Forelimb muscle (tissue), 1 donor: ENCODE data around the gene SCN4A. TPM values are rescaled to one million over a fixed set of nuclear protein-coding genes. Genes with fewer than 3 reads are reported as not detected.

Experiments
- DNase-seq: peaks from one replicate; pipeline ENCODE4 v3.0.0-alpha.2; 2013; ENCODE audit warnings: low read depth
- polyA plus RNA-seq: library from polyadenylated mRNA; unstranded; fragments of 120-200 nt; gene quantifications from one replicate; pipeline ENCODE4 v1.2.1, GENCODE V29; 2013; ENCODE audit not compliant: insufficient read length

SCN4A gene
- polyA plus RNA-seq, 1 donor = 50.1 TPM

GRCh38 chr17:64001763-64002529 is 29.2 kb upstream of the SCN4A start:
- DNase-seq = no peak

GRCh38 chr17:64001091-64001579 is 28.4 kb upstream of the SCN4A start:
- no peak for DNase-seq

- DNase-seq = no peak
Measured at GRCh38 chr17:63999680-64000531, 27.2 kb upstream of the SCN4A start.

- no peak for DNase-seq
Measured at GRCh38 chr17:63998721-63999679, 26.3 kb upstream of the SCN4A start.

- DNase-seq = no peak
Measured at GRCh38 chr17:63998050-63998720, 25.5 kb upstream of the SCN4A start, which contains the start of gene PRR29. Gene PRR29 (plus strand): TSS chr17:63998351. CDS start chr17:63998365, 14 bp downstream.

GRCh38 chr17:63997341-63998048 is 24.8 kb upstream of the SCN4A start:
- DNase-seq = no peak

GRCh38 chr17:63996430-63997182 is 23.9 kb upstream of the SCN4A start:
- no peak for DNase-seq

- no peak for DNase-seq
Measured at GRCh38 chr17:63995626-63996025, 22.9 kb upstream of the SCN4A start.

- DNase-seq = no peak
Measured at GRCh38 chr17:63993368-63993985, 20.8 kb upstream of the SCN4A start.

GRCh38 chr17:63991611-63992010 is 18.9 kb upstream of the SCN4A start:
- DNase-seq = no peak

GRCh38 chr17:63989622-63990345 is 17.1 kb upstream of the SCN4A start:
- no peak for DNase-seq

GRCh38 chr17:63988741-63989621 is 16.3 kb upstream of the SCN4A start:
- DNase-seq = no peak

GRCh38 chr17:63988127-63988478 is 15.4 kb upstream of the SCN4A start:
- DNase-seq = no peak

GRCh38 chr17:63987221-63988126 is 14.8 kb upstream of the SCN4A start:
- no peak for DNase-seq

GRCh38 chr17:63986821-63987220 is 14.1 kb upstream of the SCN4A start:
- no peak for DNase-seq

- no peak for DNase-seq
Measured at GRCh38 chr17:63985387-63986140, 12.8 kb upstream of the SCN4A start.
